Aorta (tissue), 5 donors: ENCODE results near the gene CHAC2. TPM values are rescaled to one million over a fixed set of nuclear protein-coding genes. Genes with fewer than 3 reads are reported as not detected.

Experiments
- ATAC-seq: fragments of 200-7000 bp; cut with Tn5 transposase; one replicate; pipeline ENCODE4 v1.9.1; 2022; ENCODE audit warnings: moderate library complexity; ENCODE audit not compliant: low FRiP score
- DNase-seq, 2 donors: peaks; one replicate each; pipeline ENCODE4 v3.0.0-alpha.2; 2020
- H3K27ac ChIP-seq, 2 donors: one replicate each; pipeline ENCODE4 v1.5.1; 2013; ENCODE audit warnings: low read length in 2 of 2, mild to moderate bottlenecking in 2 of 2, moderate library complexity in 2 of 2, control low read depth in 1 of 2, inconsistent platforms in 1 of 2, low read depth in 1 of 2
- H3K27me3 ChIP-seq, 2 donors: one replicate each; pipeline ENCODE4 v1.6.1; 2013; ENCODE audit warnings: control low read depth in 1 of 2, low read length in 1 of 2, mild to moderate bottlenecking in 1 of 2, moderate library complexity in 1 of 2; ENCODE audit not compliant: insufficient read depth in 2 of 2, control insufficient read depth in 1 of 2
- H3K36me3 ChIP-seq, 2 donors: one replicate each; pipeline ENCODE4 v1.6.1; 2013; ENCODE audit warnings: control low read depth in 1 of 2, low read length in 1 of 2, mild to moderate bottlenecking in 1 of 2; ENCODE audit not compliant: insufficient read depth in 2 of 2, control insufficient read depth in 1 of 2
- H3K4me1 ChIP-seq, 2 donors: one replicate each; pipeline ENCODE4 v1.6.1; 2013; ENCODE audit warnings: low read length in 2 of 2, control low read depth in 1 of 2, mild to moderate bottlenecking in 1 of 2, moderate library complexity in 1 of 2; ENCODE audit not compliant: insufficient read depth in 2 of 2, control insufficient read depth in 1 of 2
- H3K4me3 ChIP-seq, 2 donors: one replicate each; pipeline ENCODE4 v1.5.1; 2013; ENCODE audit warnings: low read length in 2 of 2, control low read depth in 1 of 2, mild to moderate bottlenecking in 1 of 2
- H3K9me3 ChIP-seq: one replicate; pipeline ENCODE4 v1.6.1; 2013; ENCODE audit warnings: mild to moderate bottlenecking, low read length; ENCODE audit not compliant: control insufficient read depth
- WGBS, 2 donors: extraction: QIAGEN DNeasy Blood & Tissue Kit; methylation state at CpG; one replicate each; pipeline ENCODE4 v1.1.7; 2013; 5-methylcytosine and 5-hydroxymethylcytosine counted together
- intact Hi-C, 2 donors: fragments of 100-400 bp; cut with DNase I; formaldehyde crosslinking; loops; one replicate each; pipeline versions ENCODE4 v1.14.2 to v1.15.0; 2022
- polyA plus RNA-seq, 2 donors: library from polyadenylated mRNA; stranded (reverse); fragments of 200-250 nt; gene quantifications; one replicate each; pipeline ENCODE4 v1.2.3, GENCODE V29; 2013
- total RNA-seq, 2 donors: library from RNA; stranded (reverse); fragmentation: NEBNext Ultra II Directional; extraction: Animal tissue kit (Norgen Biotek cat#: 25700); gene quantifications; one replicate each; pipeline ENCODE4 v1.2.1, GENCODE V29; 2021
- donor health status: healthy with polysubstance abuse.
- donor health status: Bipolar disorder and iron deficiency.
- donor health status: DM: no; HTN: no; CAD: no.
- donor health status: DM: no; HTN: no; CAD: no.
- donor health status: DM: yes; HTN: yes; CAD: no.

The CHAC2 gene
- total and polyA plus RNA-seq, 4 donors = 0.61 to 5.5 (median 1.0) TPM

DNA sequence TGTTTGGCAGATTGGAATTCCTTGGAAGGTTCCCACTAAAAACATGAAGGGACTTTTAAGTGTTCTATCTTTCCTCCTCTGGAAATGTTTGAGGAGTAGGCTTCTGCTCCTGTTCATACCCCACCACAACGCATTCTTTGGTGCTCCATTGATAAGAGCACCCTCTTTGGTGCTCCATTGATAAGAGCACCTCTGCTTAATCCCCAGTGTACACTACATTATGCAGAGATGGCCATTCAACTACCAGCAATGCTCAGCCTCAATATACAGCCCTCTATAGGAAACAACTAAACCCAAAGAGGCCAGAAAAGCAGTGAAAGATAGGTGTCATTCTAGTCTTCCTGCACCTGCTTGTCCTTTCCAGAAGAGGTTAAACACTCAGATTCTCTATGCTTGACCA is 1.8 kb upstream of the CHAC2 start:
- Histone ChIP-seq H3K4me3 (no peak overlapping the region), H3K27me3 (no peaks in the 10 kb centered on the region), H3K4me1 (peaks cover 0 to 4% of the 10 kb centered on the region in 2 donors), H3K9me3 (no peaks in the 10 kb centered on the region), H3K27ac (no peak overlapping the region), H3K36me3 (peaks cover 0 to 2% of the 10 kb centered on the region in 2 donors)
- DNase-seq (no peak), ATAC-seq (no peak)
- 64 to 69% methylated on average over 1 of the region's 1 CpG for WGBS, 2 donors
- intact Hi-C loops = loop anchor here in 1 of 2 donors (2.0 kb wide), 1 partner anchor 21 kb away; the partner anchor contains the start of genes ASB3 and ERLEC1

GRCh38 chr2:53768242-53768542 is 588 bp downstream of the CHAC2 start:
- Histone ChIP-seq H3K27me3 (no peaks in the 10 kb centered on the region), H3K27ac (no peak overlapping the region)

GRCh38 chr2:53769318-53769945 is 1.8 kb downstream of the CHAC2 start:
- ATAC-seq (no peak), DNase-seq (no peak)
- Histone ChIP-seq H3K4me3 (no peak overlapping the region), H3K27ac (no peak overlapping the region), H3K9me3 (no peaks in the 10 kb centered on the region), H3K27me3 (no peaks in the 10 kb centered on the region), H3K36me3 (no peaks in the 10 kb centered on the region), H3K4me1 (peaks cover 0 to 4% of the 10 kb centered on the region in 2 donors)
- 91 to 93% methylated on average over 15 of the region's 15 CpGs for WGBS, 2 donors
- intact Hi-C loops = no loop called here

More at GRCh38 chr2:53768242-53768542, 588 bp downstream of the CHAC2 start:
- ATAC-seq (no peak), DNase-seq (no peak)
- intact Hi-C loops = no loop called here
- 1% methylated on average over 12 of the region's 12 CpGs for WGBS, 2 donors
- H3K36me3 ChIP-seq = peaks cover 0 to under 1% of the 10 kb centered on the region in 2 donors
- peaks cover 0 to 4% of the 10 kb centered on the region in 2 donors for H3K4me1 ChIP-seq
- peak overlapping the region; percentile 78 to 84 for H3K4me3 ChIP-seq
- no peaks in the 10 kb centered on the region for H3K9me3 ChIP-seq

DNA sequence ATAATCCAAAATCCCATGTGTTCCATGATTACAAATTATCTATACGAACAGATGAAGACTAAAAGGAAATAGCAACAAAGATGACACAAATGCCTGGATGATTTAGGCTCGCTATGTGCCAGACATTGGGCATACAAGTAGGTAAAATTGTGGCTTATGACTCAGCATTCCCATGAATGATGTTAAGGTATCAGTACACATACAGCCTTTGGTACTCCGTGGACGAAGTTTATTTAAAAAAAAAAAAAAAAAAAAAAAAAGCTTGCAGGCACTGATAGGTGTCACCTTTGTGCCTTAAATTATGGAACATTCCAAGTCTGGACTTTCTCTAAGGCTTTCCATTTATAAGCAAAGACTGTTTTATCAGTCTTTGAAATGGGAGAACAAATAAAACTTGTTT is 2.7 kb downstream of the CHAC2 start:
- intact Hi-C loops = no loop called here
- ATAC-seq = no peak
- Histone ChIP-seq H3K4me3 (no peak overlapping the region), H3K36me3 (no peaks in the 10 kb centered on the region), H3K9me3 (no peaks in the 10 kb centered on the region), H3K27ac (no peak overlapping the region), H3K27me3 (no peaks in the 10 kb centered on the region), H3K4me1 (peaks cover 0 to 4% of the 10 kb centered on the region in 2 donors)
- no peak for DNase-seq
- WGBS, 2 donors = 84 to 89% methylated on average over 4 of the region's 4 CpGs

DNA sequence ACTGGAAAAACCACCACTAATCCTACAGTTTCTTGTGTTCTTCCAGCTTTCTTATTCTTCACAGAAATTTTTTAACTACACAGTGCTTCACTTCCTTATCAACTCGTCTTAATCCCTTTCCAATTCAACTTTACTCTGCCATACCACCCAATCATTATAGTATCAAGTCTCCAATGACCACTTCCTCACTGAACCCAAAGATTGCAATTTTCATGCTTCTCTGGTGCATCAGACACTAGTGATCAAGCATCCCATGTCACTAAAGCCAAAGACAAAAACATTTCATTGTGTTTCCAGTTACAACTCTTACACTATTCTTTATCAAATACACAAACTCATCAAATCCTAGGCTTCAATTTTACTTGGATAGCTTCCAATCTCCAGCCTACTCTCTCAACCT is 9.5 kb downstream of the CHAC2 start:
- DNase-seq = no peak
- H3K27ac ChIP-seq = no peak overlapping the region
- H3K27me3 ChIP-seq = no peaks in the 10 kb centered on the region
- peaks cover 0 to 1% of the 10 kb centered on the region in 2 donors for H3K4me1 ChIP-seq
- intact Hi-C loops = no loop called here
- H3K4me3 ChIP-seq = no peak overlapping the region
- ATAC-seq = no peak
- no peaks in the 10 kb centered on the region for H3K36me3 ChIP-seq
- 63 to 72% methylated on average over 1 of the region's 1 CpG for WGBS, 2 donors
- no peaks in the 10 kb centered on the region for H3K9me3 ChIP-seq

DNA sequence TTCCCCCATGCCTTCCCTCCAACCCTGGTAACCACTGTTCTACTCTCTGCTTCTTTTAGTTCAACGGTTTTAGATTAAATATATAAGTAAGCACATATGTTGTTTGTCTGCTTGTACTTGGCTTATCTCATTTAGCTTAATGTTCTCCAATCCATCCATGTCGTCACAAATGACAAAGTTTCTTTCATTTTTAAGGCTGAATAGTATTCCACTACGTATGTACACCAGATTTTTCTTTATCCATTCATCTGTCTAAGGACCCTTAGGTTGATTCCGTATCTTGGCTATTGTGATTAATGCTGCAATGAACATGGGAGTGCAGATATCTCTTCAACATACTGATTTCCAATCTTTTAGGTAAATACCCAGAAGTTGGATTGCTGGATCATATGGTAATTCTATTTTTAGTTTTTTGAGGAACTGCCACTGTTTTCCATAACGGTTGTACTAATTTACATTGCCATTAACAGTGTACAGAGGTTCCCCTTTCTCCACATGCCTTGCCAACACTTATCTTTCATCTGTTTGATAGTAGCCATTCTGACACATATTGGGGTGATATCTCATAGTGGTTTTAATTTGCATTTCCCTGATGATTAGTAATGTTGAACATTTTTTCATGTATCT is 11.0 kb downstream of the CHAC2 start:
- H3K9me3 ChIP-seq = no peaks in the 10 kb centered on the region
- H3K36me3 ChIP-seq = no peaks in the 10 kb centered on the region

DNA sequence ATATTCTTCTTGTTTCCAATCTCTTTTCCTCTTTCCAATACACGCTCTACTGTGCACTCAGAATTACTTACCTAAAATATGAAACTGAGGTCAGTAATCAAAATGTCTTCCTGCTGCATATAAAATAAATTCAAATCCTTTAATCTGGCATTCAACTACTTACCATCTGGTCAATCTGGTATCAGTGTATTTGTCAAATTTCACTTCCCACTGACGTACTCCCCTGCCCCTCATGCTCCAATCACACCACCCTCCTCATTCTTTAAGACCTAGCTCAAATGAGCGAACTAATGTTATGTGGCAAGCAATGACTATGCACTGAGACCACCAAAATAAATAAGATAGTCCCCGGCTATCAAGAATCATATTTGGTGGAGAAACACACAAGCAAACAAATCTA is 12.5 kb downstream of the CHAC2 start:
- no peak overlapping the region for H3K27ac ChIP-seq
- 93% methylated on average over 4 of the region's 4 CpGs for WGBS, 2 donors
- H3K9me3 ChIP-seq = no peaks in the 10 kb centered on the region
- no peak for DNase-seq
- no peak overlapping the region for H3K4me3 ChIP-seq
- intact Hi-C loops = no loop called here
- H3K27me3 ChIP-seq = no peaks in the 10 kb centered on the region
- no peaks in the 10 kb centered on the region for H3K36me3 ChIP-seq
- H3K4me1 ChIP-seq = peaks cover 1 to 4% of the 10 kb centered on the region in 2 donors
- ATAC-seq = no peak

More for the DNA sequence above, 11.0 kb downstream of the CHAC2 start:
- peaks cover 0 to 1% of the 10 kb centered on the region in 2 donors for H3K4me1 ChIP-seq
- intact Hi-C loops = no loop called here
- DNase-seq (no peak), ATAC-seq (no peak)
- no peaks in the 10 kb centered on the region for H3K27me3 ChIP-seq
- no peak overlapping the region for H3K4me3 ChIP-seq
- H3K27ac ChIP-seq = no peak overlapping the region
- 78 to 83% methylated on average over 5 of the region's 5 CpGs for WGBS, 2 donors

GRCh38 chr2:53782676-53783075 is 15.1 kb downstream of the CHAC2 start:
- Histone ChIP-seq H3K9me3 (no peaks in the 10 kb centered on the region), H3K27me3 (no peaks in the 10 kb centered on the region), H3K4me1 (peaks cover 0 to 4% of the 10 kb centered on the region in 2 donors), H3K4me3 (no peak overlapping the region), H3K27ac (no peak overlapping the region), H3K36me3 (no peaks in the 10 kb centered on the region)
- ATAC-seq (no peak), DNase-seq (no peak)
- 77 to 80% methylated on average over 8 of the region's 8 CpGs for WGBS, 2 donors
- intact Hi-C loops = no loop called here

- Histone ChIP-seq H3K4me3 (no peak overlapping the region), H3K36me3 (no peaks in the 10 kb centered on the region), H3K27ac (no peak overlapping the region), H3K27me3 (no peaks in the 10 kb centered on the region), H3K9me3 (no peaks in the 10 kb centered on the region), H3K4me1 (peaks cover 0 to 4% of the 10 kb centered on the region in 2 donors)
- no peak for DNase-seq
- no peak for ATAC-seq
- intact Hi-C loops = no loop called here
These were observed 16.8 kb downstream of the CHAC2 start for GRCh38 chr2:53784436-53784835.
